HEK293 (cell line): Measurements from ENCODE around the gene MLH1.

Experiments
- CTCF ChIA-PET: fragments of 350-600 bp; formaldehyde crosslinking; extraction: SDS; loops from one replicate; lab custom pipeline; 2021; ENCODE audit warnings: antibody characterized with exemption; lab: Yijun Ruan, JAX
- POLR2A ChIA-PET: fragments of 300-600 bp; formaldehyde crosslinking; extraction: SDS; loops from one replicate; lab custom pipeline; 2020; ENCODE audit warnings: antibody characterized with exemption, inconsistent platforms; lab: Yijun Ruan, JAX
- H3K27ac ChIP-seq: fragments of 200-500 bp; sonication (Bioruptor generic); 2 replicates; pipeline ENCODE4 v1.5.1; 2014; ENCODE audit warnings: low read depth, low read length, control low read depth, inconsistent platforms; ENCODE audit errors: extremely low read depth
- H3K36me3 ChIP-seq, 2 experiments: fragments of 200-500 bp in 1 of 2; sonication (Bioruptor generic) in 1 of 2; 1 replicate in 1 of 2; 2 replicates in 1 of 2; pipeline ENCODE4 v1.5.1; 2014 to 2017; ENCODE audit warnings: inconsistent platforms in 2 of 2, low read length in 2 of 2; ENCODE audit not compliant: control insufficient read depth in 2 of 2, insufficient read depth in 1 of 2
- H3K4me1 ChIP-seq: fragments of 200-500 bp; sonication (Bioruptor generic); 2 replicates; pipeline ENCODE4 v1.5.1; 2014; ENCODE audit warnings: mild to moderate bottlenecking, low read length, inconsistent platforms; ENCODE audit not compliant: control insufficient read depth, insufficient read depth
- H3K4me3 ChIP-seq: 2 replicates; pipeline ENCODE4 v1.5.1; 2011; ENCODE audit warnings: low read depth, mild to moderate bottlenecking, control low read depth, low read length, moderate library complexity
- H3K9me3 ChIP-seq: fragments of 200-500 bp; sonication (Bioruptor generic); 2 replicates; pipeline ENCODE4 v1.5.1; 2014; ENCODE audit warnings: low read depth, low read length, inconsistent platforms; ENCODE audit not compliant: control insufficient read depth, insufficient read depth
- BCL11A ChIP-seq: fragments of 450-650 bp; formaldehyde crosslinking; IDR thresholded peaks from 2 replicates; pipeline ENCODE4 v1.5.1; 2016; ENCODE audit warnings: low read depth, missing biosample characterization, missing genetic modification characterization
- KLF7 ChIP-seq: fragments of 450-650 bp; formaldehyde crosslinking; IDR thresholded peaks from 2 replicates; pipeline ENCODE4 v1.5.1; 2016; ENCODE audit warnings: missing biosample characterization, missing genetic modification characterization, borderline replicate concordance
- PRDM1 ChIP-seq: fragments of 450-650 bp; formaldehyde crosslinking; IDR thresholded peaks from 2 replicates; pipeline ENCODE4; 2016; ENCODE audit warnings: missing biosample characterization, missing genetic modification characterization
- PRDM10 ChIP-seq: fragments of 450-650 bp; formaldehyde crosslinking; IDR thresholded peaks from 2 replicates; pipeline ENCODE4 v1.5.1; 2016; ENCODE audit warnings: missing biosample characterization, missing genetic modification characterization
- SCRT1 ChIP-seq: fragments of 450-650 bp; formaldehyde crosslinking; IDR thresholded peaks from 2 replicates; pipeline ENCODE4 v1.5.1; 2016; ENCODE audit warnings: missing biosample characterization, missing genetic modification characterization, borderline replicate concordance
- SCRT2 ChIP-seq: fragments of 450-650 bp; formaldehyde crosslinking; IDR thresholded peaks from 2 replicates; pipeline ENCODE4 v1.5.1; 2016; ENCODE audit warnings: missing biosample characterization, missing genetic modification characterization
- SP7 ChIP-seq: fragments of 450-650 bp; formaldehyde crosslinking; IDR thresholded peaks from 2 replicates; pipeline ENCODE4 v1.5.1; 2016; ENCODE audit warnings: missing biosample characterization, missing genetic modification characterization
- TRIM28 ChIP-seq: IDR thresholded peaks from 2 replicates; pipeline ENCODE4 v1.6.1; 2011; ENCODE audit warnings: low read length, control low read depth, borderline replicate concordance
- ZBTB17 ChIP-seq: fragments of 450-650 bp; formaldehyde crosslinking; IDR thresholded peaks from 2 replicates; pipeline ENCODE4 v1.5.1; 2016; ENCODE audit warnings: missing biosample characterization, missing genetic modification characterization
- ZNF16 ChIP-seq: fragments of 450-650 bp; formaldehyde crosslinking; IDR thresholded peaks from 2 replicates; pipeline ENCODE4 v1.5.1; 2016; ENCODE audit warnings: low read depth, missing biosample characterization, missing genetic modification characterization
- ZNF335 ChIP-seq: fragments of 450-650 bp; formaldehyde crosslinking; conservative IDR thresholded peaks from 2 replicates; pipeline ENCODE4 v1.5.1; 2016; ENCODE audit warnings: missing biosample characterization, missing genetic modification characterization
- ZNF48 ChIP-seq: fragments of 450-650 bp; formaldehyde crosslinking; IDR thresholded peaks from 2 replicates; pipeline ENCODE4 v1.5.1; 2016; ENCODE audit warnings: missing biosample characterization, missing genetic modification characterization
- ZNF561 ChIP-seq: fragments of 450-650 bp; IDR thresholded peaks from 2 replicates; pipeline ENCODE4 v1.5.1; 2018; ENCODE audit warnings: missing biosample characterization, missing genetic modification characterization, borderline replicate concordance
- ZNF600 ChIP-seq: fragments of 450-650 bp; formaldehyde crosslinking; IDR thresholded peaks from 2 replicates; pipeline ENCODE4 v1.5.1; 2016; ENCODE audit warnings: missing biosample characterization, missing genetic modification characterization
- ZNF610 ChIP-seq: fragments of 450-650 bp; formaldehyde crosslinking; IDR thresholded peaks from 2 replicates; pipeline ENCODE4 v1.5.1; 2016; ENCODE audit warnings: missing biosample characterization, missing genetic modification characterization, borderline replicate concordance
- ZSCAN30 ChIP-seq: fragments of 450-650 bp; IDR thresholded peaks from 2 replicates; pipeline ENCODE4 v1.5.1; 2018; ENCODE audit warnings: missing biosample characterization, mild to moderate bottlenecking, missing genetic modification characterization, moderate library complexity
- ZXDB ChIP-seq: fragments of 450-650 bp; formaldehyde crosslinking; IDR thresholded peaks from 2 replicates; pipeline ENCODE4 v1.5.1; 2016; ENCODE audit warnings: missing biosample characterization, missing genetic modification characterization
- TF ChIP-seq, protein P1 (sequence below): fragments of 450-650 bp; formaldehyde crosslinking; IDR thresholded peaks from 2 replicates; pipeline ENCODE4 v1.5.1; 2017; ENCODE audit warnings: missing biosample characterization, missing genetic modification characterization
- TF ChIP-seq, protein P2 (sequence below): fragments of 450-650 bp; formaldehyde crosslinking; IDR thresholded peaks from 2 replicates; pipeline ENCODE4 v1.5.1; 2016; ENCODE audit warnings: missing biosample characterization, missing genetic modification characterization
- TF ChIP-seq, protein P3 (sequence below): fragments of 450-650 bp; IDR thresholded peaks from 2 replicates; pipeline ENCODE4 v1.5.1; 2018; ENCODE audit warnings: missing biosample characterization, mild to moderate bottlenecking, missing genetic modification characterization

MLH1 gene

DNA sequence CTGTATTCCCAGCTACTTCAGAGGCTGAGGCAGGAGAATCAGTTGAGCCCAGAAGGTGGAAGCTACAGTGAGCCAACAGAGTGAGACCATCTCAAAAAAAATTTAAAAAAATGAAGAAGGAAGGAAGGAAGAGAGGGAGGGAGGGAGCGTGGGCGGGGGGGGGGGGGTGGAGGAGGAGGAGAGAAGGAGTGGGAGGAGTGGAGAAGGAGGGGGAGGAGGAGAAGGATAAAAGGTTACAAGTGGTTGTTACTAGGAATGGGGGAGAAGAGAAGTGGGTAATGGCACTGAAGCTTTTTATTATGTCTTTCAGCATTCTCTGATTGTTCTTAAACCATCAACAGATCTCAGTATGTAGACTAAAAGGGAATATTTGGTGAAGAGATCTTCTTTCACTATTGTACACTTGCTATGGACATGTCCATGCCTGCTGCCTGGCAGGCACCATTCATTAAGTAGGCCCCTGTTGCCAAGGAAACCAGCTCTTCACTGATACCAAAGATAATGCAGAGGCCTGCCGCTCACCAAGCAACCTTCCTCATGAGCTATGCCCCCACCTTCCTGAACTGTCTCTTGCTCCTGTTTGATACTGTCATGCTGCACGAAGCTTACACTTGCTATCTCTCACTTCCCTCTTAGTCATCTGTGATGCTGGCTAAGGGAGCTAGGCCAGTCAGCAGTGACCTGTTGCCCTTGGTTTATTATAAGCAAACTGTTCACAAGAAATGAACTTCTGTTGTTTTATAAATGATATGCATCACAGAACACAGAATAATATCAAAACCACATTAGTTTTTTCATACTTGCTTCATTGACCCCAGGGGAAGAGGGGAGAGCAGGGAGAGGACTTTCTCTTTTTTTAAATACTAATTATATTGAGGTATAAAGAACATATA lies 23.5 kb upstream of the MLH1 start:
- no peaks in the 10 kb centered on the region for H3K36me3 ChIP-seq
- no peaks in the 10 kb centered on the region for H3K4me1 ChIP-seq
- ChIA-PET POLR2A (interaction anchor here (0.5 to 1.6 kb wide), 2 partner anchors 9 to 23 kb away, joined by 3 to 10 read pairs; partner anchors contain the start of genes EPM2AIP1 and MLH1), CTCF (interaction anchor here (0.9 to 1.2 kb wide), 2 partner anchors 11 to 14 kb away, joined by 3 to 11 read pairs; no protein-coding TSS in a partner anchor)
- H3K9me3 ChIP-seq, result no peaks in the 10 kb centered on the region
- H3K27ac ChIP-seq, result no peak overlapping the region
- H3K4me3 ChIP-seq, result no peak overlapping the region
- TF ChIP-seq, protein P1, sequence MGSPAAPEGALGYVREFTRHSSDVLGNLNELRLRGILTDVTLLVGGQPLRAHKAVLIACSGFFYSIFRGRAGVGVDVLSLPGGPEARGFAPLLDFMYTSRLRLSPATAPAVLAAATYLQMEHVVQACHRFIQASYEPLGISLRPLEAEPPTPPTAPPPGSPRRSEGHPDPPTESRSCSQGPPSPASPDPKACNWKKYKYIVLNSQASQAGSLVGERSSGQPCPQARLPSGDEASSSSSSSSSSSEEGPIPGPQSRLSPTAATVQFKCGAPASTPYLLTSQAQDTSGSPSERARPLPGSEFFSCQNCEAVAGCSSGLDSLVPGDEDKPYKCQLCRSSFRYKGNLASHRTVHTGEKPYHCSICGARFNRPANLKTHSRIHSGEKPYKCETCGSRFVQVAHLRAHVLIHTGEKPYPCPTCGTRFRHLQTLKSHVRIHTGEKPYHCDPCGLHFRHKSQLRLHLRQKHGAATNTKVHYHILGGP (tag by site-specific recombination), result no peak
- no peak for TF ChIP-seq ZNF16
- TF ChIP-seq, protein P2, sequence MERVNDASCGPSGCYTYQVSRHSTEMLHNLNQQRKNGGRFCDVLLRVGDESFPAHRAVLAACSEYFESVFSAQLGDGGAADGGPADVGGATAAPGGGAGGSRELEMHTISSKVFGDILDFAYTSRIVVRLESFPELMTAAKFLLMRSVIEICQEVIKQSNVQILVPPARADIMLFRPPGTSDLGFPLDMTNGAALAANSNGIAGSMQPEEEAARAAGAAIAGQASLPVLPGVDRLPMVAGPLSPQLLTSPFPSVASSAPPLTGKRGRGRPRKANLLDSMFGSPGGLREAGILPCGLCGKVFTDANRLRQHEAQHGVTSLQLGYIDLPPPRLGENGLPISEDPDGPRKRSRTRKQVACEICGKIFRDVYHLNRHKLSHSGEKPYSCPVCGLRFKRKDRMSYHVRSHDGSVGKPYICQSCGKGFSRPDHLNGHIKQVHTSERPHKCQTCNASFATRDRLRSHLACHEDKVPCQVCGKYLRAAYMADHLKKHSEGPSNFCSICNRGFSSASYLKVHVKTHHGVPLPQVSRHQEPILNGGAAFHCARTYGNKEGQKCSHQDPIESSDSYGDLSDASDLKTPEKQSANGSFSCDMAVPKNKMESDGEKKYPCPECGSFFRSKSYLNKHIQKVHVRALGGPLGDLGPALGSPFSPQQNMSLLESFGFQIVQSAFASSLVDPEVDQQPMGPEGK, result no peak
- TF ChIP-seq ZBTB17 (tag by site-specific recombination), result peak; percentile 23; the same call in 1 of the 2 replicates
- TF ChIP-seq ZXDB, result 0 out of 2 replicates have a peak, but pooled peaks have one; percentile 20
- TF ChIP-seq ZNF335 (tag by site-specific recombination), result 0 out of 2 replicates have a peak, but pooled peaks have one; percentile 34
- TF ChIP-seq, protein P3, sequence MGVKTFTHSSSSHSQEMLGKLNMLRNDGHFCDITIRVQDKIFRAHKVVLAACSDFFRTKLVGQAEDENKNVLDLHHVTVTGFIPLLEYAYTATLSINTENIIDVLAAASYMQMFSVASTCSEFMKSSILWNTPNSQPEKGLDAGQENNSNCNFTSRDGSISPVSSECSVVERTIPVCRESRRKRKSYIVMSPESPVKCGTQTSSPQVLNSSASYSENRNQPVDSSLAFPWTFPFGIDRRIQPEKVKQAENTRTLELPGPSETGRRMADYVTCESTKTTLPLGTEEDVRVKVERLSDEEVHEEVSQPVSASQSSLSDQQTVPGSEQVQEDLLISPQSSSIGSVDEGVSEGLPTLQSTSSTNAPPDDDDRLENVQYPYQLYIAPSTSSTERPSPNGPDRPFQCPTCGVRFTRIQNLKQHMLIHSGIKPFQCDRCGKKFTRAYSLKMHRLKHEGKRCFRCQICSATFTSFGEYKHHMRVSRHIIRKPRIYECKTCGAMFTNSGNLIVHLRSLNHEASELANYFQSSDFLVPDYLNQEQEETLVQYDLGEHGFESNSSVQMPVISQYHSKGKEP (tag by site-specific recombination), result no peak
- no peak for TF ChIP-seq BCL11A (tag by site-specific recombination)
- TF ChIP-seq ZNF561, result no peak
- no peak for TF ChIP-seq ZNF48
- TF ChIP-seq PRDM1 (tag by site-specific recombination), result peak; percentile 67
- 0 out of 2 replicates have a peak, but pooled peaks have one; percentile 12 for TF ChIP-seq ZNF600 (tag by site-specific recombination)
- TF ChIP-seq PRDM10 (tag by site-specific recombination), result peak; percentile 86
- peak; percentile 94 for TF ChIP-seq ZNF610 (tag by site-specific recombination)
- TF ChIP-seq ZSCAN30, result no peak
- TF ChIP-seq SCRT1 (tag by site-specific recombination), result peak; percentile 77; the same call in 1 of the 2 replicates
- peak; percentile 95 for TF ChIP-seq SCRT2 (tag by site-specific recombination)
- no peak for TF ChIP-seq KLF7 (tag by site-specific recombination)
- TF ChIP-seq TRIM28, result peak; percentile 68; the same call in 1 of the 2 replicates
- TF ChIP-seq SP7 (tag by site-specific recombination), result peak; percentile 35; the same call in 1 of the 2 replicates
